Erythroblast (primary cell): ENCODE results near the gene SLC26A9.

Experiments used
- GATA1 ChIP-seq: IDR thresholded peaks from 2 replicates; pipeline ENCODE4 v1.6.1; 2011; ENCODE audit warnings: low read depth, mild to moderate bottlenecking, control low read depth, low read length, moderate library complexity
- POLR2A ChIP-seq: IDR thresholded peaks from 2 replicates; pipeline ENCODE4 v1.6.1; 2011; ENCODE audit warnings: mild to moderate bottlenecking, low read length

GRCh38 chr1:205961405-205961804, 18.1 kb upstream of the SLC26A9 start:
- no peak for TF ChIP-seq POLR2A
- TF ChIP-seq GATA1 = no peak
